Head of caudate nucleus (tissue), 42 donors: ENCODE data around the gene ZNF768.
A peak's percentile ranks its signal among the peaks of the same experiment; 100 is the strongest.
"Not testable (repeated sequence)": the region's sequence is repeated elsewhere in the genome, so short reads cannot be mapped to it uniquely, and the experiment has no call there.

Source experiments
- DNase-seq, 42 donors: peaks; one replicate each; pipeline versions ENCODE4 v3.0.0 to v3.0.0-alpha.2; 2020 to 2021; ENCODE audit warnings: mixed read lengths in 7 of 42
- intact Hi-C: fragments of 100-400 bp; cut with DNase I; formaldehyde crosslinking; loops from one replicate; pipeline ENCODE4 v1.15.0; 2022

ZNF768 gene

GRCh38 chr16:30536391-30537024 lies 10.1 kb upstream of the ZNF768 start:
- DNase-seq, result not testable (repeated sequence)
- intact Hi-C loops, result loop anchor here (5.0 to 10.0 kb wide), 2 partner anchors 36 to 118 kb away; partner anchors contain the start of genes FBRS, PRR14 and ZNF688

GRCh38 chr16:30535777-30536190 lies 9.4 kb upstream of the ZNF768 start:
- intact Hi-C loops, result loop anchor here (5.0 to 10.0 kb wide), 2 partner anchors 37 to 119 kb away; partner anchors contain the start of genes FBRS, PRR14 and ZNF688
- DNase-seq, result peak in 38 of 42 donors; percentile 14 to 72 (median 54)

- no peak for DNase-seq
- intact Hi-C loops, result loop anchor here (5.0 to 10.0 kb wide), 2 partner anchors 37 to 120 kb away; partner anchors contain the start of genes FBRS, PRR14 and ZNF688
These were observed 8.9 kb upstream of the ZNF768 start for GRCh38 chr16:30535106-30535776.

- intact Hi-C loops, result loop anchor here (1.0 to 10.0 kb wide), 3 partner anchors 24 to 120 kb away; partner anchors contain the start of genes FBRS, PRR14, ZNF688 and ZNF764
- DNase-seq, result peak; percentile 86 to 98 (median 94)
These were observed 8.2 kb upstream of the ZNF768 start, which contains the start of gene ZNF747 for GRCh38 chr16:30534368-30535105. Gene ZNF747, minus strand, starts transcription at chr16:30534858. Its CDS starts 179 bp downstream, at chr16:30534679.

- no peak for DNase-seq
- intact Hi-C loops, result loop anchor here (1.0 to 10.0 kb wide), 2 partner anchors 24 to 121 kb away; partner anchors contain the start of genes FBRS, PRR14 and ZNF764
These were observed 7.5 kb upstream of the ZNF768 start for GRCh38 chr16:30533748-30534367.

- intact Hi-C loops, result loop anchor here (10.0 kb wide), 1 partner anchor 122 kb away; the partner anchor contains the start of genes FBRS and PRR14
- DNase-seq, result no peak
These were observed 6.8 kb upstream of the ZNF768 start for GRCh38 chr16:30533146-30533522.

- no peak for DNase-seq
- intact Hi-C loops, result loop anchor here (10.0 kb wide), 1 partner anchor 122 kb away; the partner anchor contains the start of genes FBRS and PRR14
These were observed 6.1 kb upstream of the ZNF768 start for GRCh38 chr16:30532285-30533145.

GRCh38 chr16:30530163-30531037 lies 4.0 kb upstream of the ZNF768 start:
- no peak for DNase-seq
- intact Hi-C loops, result loop anchor here (10.0 kb wide), 1 partner anchor 124 kb away; the partner anchor contains the start of genes FBRS and PRR14

GRCh38 chr16:30528799-30529457 lies 2.6 kb upstream of the ZNF768 start:
- intact Hi-C loops, result loop anchor here (5.0 kb wide), 1 partner anchor 82 kb away; the partner anchor contains the start of gene SEPHS2

GRCh38 chr16:30527635-30528178 lies 1.3 kb upstream of the ZNF768 start:
- intact Hi-C loops, result loop anchor here (5.0 kb wide), 1 partner anchor 80 kb away; the partner anchor contains the start of gene SEPHS2
- peak in 5 of 42 donors; percentile 22 to 31 (median 29) for DNase-seq

More at GRCh38 chr16:30528799-30529457, 2.6 kb upstream of the ZNF768 start:
- DNase-seq, result no peak

GRCh38 chr16:30526823-30527634 lies 663 bp upstream of the ZNF768 start:
- intact Hi-C loops, result loop anchor here (5.0 kb wide), 1 partner anchor 80 kb away; the partner anchor contains the start of gene SEPHS2
- peak; percentile 92 to 99 (median 98) for DNase-seq

- intact Hi-C loops, result loop anchor here (5.0 kb wide), 1 partner anchor 78 kb away; the partner anchor contains the start of gene SEPHS2
- DNase-seq, result no peak
These were observed 576 bp downstream of the ZNF768 start for GRCh38 chr16:30525844-30526136.

GRCh38 chr16:30524575-30525568 lies 1.5 kb downstream of the ZNF768 start:
- intact Hi-C loops, result loop anchor here (5.0 kb wide), 1 partner anchor 78 kb away; the partner anchor contains the start of gene SEPHS2
- DNase-seq, result no peak
